LNCaP clone FGC (cell line): Measurements from ENCODE around the gene GABRB1.

ENCODE experiments used
- DNase-seq: peaks from one replicate; pipeline ENCODE4 v3.0.0-alpha.2; 2011; ENCODE audit warnings: low read depth
- H3K4me3 ChIP-seq: 2 replicates; pipeline ENCODE4 v1.5.1; 2011; ENCODE audit warnings: mild to moderate bottlenecking, low read depth, low read length, control low read depth
- TF ChIP-seq, protein P1 (sequence below): IDR thresholded peaks from 2 replicates; pipeline ENCODE4 v1.5.1; 2012; ENCODE audit warnings: mild to moderate bottlenecking; ENCODE audit not compliant: control insufficient read depth, insufficient read depth; ENCODE audit errors: extremely low read depth

The GABRB1 gene

DNA sequence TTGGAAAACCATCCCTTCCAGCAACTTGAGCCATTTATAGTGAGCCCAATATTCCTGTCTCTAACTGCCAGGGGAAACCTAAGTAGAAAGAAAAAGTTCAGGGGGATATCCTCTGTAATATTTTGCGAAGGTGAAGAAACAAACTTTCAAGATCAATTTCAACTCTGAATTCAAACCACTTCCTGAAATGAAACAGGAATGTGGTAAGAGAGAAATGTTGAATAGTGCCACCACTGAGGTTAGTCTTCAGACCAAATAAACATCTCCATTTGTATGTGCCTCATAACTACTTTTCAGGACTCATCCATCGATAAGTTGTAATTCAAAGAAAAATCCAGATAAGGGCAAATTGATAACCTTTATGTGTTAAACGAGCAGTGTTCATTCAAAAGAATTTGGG, 128.7 kb downstream of the GABRB1 start:
- no peak for DNase-seq
- TF ChIP-seq, protein P1, sequence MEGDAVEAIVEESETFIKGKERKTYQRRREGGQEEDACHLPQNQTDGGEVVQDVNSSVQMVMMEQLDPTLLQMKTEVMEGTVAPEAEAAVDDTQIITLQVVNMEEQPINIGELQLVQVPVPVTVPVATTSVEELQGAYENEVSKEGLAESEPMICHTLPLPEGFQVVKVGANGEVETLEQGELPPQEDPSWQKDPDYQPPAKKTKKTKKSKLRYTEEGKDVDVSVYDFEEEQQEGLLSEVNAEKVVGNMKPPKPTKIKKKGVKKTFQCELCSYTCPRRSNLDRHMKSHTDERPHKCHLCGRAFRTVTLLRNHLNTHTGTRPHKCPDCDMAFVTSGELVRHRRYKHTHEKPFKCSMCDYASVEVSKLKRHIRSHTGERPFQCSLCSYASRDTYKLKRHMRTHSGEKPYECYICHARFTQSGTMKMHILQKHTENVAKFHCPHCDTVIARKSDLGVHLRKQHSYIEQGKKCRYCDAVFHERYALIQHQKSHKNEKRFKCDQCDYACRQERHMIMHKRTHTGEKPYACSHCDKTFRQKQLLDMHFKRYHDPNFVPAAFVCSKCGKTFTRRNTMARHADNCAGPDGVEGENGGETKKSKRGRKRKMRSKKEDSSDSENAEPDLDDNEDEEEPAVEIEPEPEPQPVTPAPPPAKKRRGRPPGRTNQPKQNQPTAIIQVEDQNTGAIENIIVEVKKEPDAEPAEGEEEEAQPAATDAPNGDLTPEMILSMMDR = no peak
- H3K4me3 ChIP-seq = no peak overlapping the region

DNA sequence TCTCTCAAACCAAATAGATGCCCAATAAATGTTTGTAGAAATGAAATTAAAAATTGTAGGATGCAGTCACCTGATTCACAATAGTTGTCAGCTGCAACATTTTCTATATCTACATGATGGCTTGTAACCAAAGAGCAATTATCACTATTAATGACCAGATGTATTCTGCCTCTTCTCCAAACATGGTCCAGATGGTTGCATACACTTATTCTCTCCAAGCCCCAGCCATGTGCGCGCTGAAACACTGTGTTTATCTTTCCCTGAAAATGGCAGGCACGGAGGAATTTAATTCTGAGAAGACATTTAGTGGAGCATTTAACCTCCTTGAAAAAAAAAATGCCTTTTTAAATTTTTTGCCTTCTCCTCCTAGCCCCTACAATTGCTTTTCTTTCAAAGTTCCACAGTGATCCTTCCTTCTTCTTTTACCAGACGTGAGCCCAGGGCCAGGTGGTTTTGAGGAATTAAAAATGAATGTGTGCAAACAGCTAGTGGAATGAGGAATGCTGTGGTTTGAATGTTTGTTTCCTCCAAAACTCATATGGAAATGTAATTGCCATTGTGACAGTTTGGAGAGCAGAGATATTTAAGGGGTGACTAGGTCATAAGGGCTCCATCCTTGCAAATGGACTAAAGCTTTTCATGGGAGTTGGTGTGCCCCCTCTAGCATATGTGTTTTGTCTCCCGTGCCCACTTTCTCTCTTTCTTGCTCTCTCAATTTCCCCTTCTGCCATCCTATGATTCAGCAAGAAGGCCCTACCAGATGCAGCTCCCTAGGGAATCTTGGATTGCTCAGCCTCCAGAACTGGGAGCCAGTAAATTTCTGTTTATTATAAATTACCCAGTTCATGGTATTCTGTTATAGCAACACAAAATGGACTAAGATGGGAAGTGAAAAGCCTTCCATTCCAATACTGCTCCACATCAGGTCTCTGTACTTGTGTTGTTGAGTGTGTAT, 136.0 kb downstream of the GABRB1 start:
- DNase-seq = no peak
- no peak overlapping the region for H3K4me3 ChIP-seq
- TF ChIP-seq, protein P1 = no peak

DNA sequence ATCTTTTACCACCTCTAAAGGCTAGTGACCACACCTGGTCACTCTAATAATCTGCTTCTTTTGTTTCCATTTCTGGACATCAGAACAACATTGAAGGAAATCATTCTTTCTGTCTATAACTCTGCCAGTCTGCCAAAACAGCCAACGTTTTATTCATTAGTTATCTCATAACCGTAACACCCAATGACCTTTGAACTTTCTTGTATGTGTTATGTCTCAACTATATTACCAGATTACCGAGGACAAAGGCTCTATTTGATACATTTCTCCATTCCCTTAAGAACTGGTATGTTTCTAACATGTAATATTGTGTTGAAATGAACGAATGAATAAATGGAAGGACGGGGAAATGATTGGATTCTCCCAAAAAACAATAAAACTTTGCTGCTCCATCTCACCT, 152.7 kb downstream of the GABRB1 start:
- TF ChIP-seq, protein P1 = no peak
- H3K4me3 ChIP-seq = no peak overlapping the region
- no peak for DNase-seq

DNA sequence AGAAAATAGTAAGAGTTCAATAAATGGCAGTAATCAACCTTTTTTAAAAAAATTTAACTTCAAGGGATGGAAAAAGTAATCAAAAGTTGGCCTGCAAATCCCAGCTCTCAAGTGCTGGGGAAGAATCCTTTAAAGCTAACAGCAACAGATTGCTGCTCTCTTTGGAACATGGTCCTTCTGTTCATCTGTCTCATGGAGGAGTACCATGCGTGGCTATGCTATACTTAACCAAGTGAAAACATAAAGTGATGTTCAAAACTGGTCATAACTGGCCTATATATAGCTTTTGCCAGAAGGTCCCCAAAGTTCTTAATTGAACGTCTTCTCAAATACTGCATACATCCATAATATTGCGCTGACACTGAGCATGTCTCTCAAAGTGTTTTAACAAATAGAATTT, 154.4 kb downstream of the GABRB1 start:
- no peak for DNase-seq

DNA sequence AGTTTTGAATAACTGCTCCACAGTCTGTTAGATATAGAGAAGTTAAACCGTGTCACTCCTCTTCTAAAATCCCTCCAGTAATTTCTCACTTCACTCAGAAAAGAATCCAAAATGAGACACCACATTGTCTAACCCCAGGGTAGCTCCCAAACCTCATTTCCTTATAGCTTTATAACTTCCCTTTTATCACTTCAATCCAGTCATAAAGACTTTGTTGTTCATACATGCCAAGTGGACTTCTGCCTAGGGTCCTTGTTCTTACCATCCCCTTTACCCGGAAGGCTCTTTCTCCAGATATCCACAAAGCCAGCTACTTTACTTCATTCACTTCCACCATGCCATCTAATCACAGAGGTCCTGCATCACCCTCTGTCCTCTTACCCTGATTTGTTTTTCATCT, 156.2 kb downstream of the GABRB1 start:
- H3K4me3 ChIP-seq = no peak overlapping the region
- TF ChIP-seq, protein P1 = no peak
- DNase-seq = no peak

More for the DNA sequence above, 154.4 kb downstream of the GABRB1 start:
- H3K4me3 ChIP-seq = no peak overlapping the region
- TF ChIP-seq, protein P1 = no peak

DNA sequence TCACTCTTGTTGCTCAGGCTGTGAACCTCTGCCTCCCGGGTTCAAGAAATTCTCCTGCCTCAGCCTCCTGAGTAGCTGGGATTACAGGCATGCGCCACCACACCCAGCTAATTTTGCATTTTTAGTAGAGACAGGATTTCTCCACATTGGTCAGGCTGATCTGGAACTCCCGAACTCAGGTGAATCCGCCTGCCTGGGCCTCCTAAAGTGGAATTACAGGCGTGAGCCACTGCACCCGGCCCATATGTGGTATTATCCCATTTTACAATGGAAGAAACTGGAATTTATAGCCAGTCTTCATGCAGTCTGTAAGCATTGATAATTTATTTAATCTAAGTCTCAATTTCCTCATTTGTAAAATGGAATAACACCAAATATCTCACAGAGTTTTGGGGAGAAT, 161.8 kb downstream of the GABRB1 start:
- no peak for DNase-seq
- TF ChIP-seq, protein P1 = no peak
- no peak overlapping the region for H3K4me3 ChIP-seq
